Activated T-helper 9 cell treated with anti-CD3 and anti-CD28 coated beads, Interleukin-2, amount 50 U/mL, for 16 hours (primary cell): ENCODE results near the gene INSYN1.
"Not testable (repeated sequence)": the region's sequence is repeated elsewhere in the genome, so short reads cannot be mapped to it uniquely, and the experiment has no call there.

Experiments used
- DNase-seq: peaks from one replicate; pipeline ENCODE4 v3.0.0-alpha.2; 2020; ENCODE audit warnings: low read depth

The INSYN1 gene, protein sequence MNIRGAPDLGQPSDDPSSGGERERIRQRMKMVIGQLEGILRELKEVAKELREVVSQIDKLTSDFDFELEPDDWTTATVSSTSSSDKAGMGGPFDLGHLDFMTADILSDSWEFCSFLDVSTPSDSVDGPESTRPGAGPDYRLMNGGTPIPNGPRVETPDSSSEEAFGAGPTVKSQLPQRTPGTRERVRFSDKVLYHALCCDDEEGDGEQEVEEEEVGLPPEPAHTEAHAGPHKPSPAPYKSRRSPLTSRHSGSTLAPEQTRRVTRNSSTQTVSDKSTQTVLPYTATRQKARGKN

DNA sequence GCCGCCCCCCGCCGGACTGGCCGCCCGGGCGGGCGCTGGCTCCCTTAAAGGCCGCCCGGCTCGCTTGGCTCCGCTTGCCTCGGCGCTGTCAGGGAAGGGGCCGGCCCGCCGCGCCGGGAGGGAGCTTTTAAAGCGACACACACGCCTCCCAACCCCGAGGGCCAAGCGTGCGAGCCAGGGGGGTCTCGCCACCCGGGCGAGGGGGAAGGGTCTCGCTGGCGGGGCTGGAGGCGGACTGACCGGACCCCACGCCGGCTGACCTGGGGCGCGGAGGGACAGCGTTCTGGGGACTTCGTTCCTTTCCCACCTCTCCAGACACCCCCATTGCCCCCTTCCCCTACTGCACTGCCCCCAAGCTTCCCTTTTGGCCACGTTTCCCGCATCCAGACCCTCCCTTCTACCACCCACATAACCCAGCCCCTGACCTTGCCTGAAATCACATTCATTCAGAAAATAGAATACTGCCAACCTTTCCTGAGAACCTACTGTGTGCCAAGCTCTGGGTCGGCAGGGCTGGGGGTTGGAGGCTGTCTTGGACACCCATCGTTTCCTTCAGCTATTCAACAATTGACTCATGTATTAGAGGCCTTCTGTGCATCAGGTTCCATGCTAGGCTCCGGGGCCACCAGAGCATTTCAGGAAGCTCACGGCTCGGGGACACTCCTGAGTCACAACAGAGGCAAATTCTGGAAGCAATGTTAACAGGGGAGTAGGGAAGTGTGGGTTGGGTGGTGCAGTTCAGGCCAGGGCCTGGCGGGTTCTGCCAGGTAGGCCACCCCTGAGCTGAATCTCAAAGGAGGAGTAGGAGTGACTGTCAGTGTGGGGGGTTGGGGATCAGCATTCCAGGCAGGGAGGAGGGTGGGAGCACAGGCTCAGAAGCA is at the start of gene INSYN1:
Gene INSYN1 (minus strand): TSS at position 102 of the 881 bp plus-strand sequence. CDS start 2,221 bp downstream, outside the sequence.
- DNase-seq, result no peak

DNA sequence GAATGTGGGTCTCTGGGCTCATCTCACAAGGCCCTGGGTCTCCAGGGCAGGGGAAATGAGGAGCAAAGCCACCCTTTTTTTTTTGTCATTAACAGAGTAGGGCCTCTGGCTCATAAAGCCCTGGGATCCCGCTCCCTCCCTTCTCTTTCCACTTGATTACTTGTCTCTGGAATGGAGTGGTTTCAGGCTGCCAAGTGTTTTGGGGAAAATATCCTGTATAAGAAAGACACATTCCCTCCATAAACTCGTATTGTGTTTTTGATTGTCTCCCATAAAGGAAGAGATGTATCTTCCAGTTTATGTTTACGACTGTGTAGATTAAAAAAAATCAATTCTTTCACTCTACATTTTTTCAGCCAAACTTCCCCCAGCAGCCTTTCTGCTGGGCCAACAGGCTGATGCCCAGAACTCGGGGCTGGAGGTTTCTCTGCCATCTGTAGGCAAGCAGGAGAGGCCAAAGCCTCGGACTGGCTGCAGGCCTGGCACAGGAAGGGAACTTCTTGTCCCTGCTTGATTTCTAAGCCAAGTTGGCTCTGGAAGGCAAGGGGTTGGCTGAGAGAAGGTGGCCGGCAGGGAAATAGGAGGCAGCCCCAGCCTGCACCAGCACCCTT is 49.4 kb upstream of the INSYN1 start:
- no peak for DNase-seq

DNA sequence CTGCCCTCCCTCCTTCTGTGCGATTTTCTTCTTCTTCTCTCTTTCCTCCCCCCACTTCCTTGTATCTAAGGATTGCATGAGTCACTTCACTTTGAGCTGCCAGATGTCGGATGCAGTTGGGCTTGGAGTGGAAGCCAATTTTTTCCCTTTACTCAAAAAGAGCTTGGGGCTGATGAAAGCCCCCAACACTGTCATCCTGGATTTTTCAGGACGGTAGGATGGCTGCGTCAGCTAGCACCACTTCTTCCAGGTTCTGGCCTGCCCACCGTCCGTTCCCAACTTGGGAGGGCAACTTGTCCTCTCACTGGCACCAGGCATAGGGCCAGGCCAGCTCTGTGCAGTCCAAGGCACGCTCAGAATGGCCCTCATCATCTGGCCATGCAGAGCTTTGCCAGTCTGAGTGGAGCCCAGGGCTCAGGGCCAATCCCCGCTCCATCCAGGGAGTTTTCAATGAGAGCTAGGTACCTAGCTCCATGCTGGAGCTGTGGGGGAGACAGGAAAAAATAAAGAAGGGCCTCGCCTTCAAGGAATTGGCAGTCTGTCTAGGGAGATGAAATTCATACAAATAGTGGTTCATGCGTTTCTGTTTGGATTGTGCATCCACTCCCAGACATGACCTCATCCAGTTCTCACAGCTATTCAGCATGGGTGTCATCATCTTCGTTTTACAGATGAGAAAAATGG is 47.7 kb upstream of the INSYN1 start:
- DNase-seq, result no peak

DNA sequence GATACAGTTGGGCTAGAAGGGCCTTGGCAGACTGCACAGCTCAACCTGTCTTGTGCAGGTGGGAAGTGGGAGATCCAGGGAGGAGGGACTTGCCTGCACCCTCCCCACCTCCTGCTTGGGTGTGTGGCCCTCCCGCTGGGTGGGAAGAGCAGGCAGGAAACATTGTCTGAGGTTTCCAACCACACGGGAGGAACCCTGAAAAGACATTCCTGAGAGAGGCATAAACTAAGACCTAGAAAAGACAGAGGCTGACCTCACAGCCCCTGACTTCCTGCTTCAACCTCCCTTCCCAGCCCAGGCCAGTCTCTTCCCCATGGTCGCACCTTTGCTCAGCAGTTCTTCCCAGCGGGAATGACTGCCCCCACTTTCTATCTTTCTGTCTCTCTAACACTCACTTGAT is 46.3 kb upstream of the INSYN1 start:
- no peak for DNase-seq

DNA sequence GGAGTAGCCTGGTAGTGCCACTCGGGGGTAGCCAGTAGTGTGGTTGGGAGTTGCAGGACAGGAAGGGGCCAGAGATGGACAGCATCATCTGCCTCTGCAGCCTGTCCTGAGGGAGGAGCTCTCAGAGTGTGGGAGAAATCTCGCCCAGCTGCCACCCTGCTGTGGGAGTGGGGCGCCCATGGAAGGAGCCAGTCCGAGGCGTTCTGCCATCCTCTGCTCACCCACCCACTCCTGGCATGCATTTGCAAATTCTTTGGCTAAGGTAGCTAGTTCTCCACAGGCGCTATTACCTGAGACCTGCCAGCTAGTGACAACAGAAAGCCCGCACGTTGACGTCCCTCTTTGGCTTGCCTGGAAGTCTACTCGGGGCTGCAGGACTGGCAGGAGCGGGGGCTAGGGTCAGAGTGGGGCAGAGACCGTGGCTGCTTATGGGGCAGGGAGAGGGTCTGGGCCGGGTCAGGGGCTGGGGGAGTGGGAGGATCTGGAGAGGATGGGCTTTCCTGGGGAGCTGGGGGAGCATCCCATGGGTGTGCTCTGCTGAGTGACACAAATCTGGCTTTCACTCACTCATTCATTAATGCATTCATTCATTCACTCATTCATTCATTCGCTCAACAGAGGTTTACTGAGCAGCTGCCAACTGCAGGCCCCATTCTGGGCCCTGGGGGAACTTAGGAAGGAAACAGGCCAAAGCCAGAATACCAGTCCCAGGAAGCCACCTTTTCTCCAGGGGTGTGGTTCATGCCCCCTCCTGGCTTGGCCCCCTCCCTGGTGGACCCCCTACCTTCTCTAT is 44.4 kb upstream of the INSYN1 start:
- no peak for DNase-seq

DNA sequence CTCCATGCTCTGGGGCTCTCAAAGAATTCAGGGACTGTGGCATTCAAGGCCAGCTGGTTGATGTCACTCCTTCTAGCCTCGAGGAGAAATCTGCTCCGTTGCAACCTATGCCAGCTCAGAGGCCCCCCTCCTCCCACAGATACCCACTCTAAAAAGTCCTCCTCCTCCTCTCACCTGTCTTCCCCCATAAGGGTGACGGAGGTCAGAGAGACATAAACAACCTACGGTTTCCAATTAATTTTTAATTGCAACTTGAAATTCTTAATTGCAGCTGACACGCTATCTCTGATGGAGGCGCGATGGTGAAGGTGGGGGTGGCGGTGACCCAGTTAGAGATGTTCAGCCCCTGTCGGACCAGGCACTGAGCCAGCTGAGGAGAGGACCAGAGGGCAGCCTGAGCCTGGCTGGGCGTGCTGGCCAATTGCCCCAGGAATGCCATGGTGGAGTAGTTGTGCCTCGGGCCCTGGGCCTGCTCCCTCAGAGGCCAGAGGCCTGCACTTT is 43.2 kb upstream of the INSYN1 start:
- no peak for DNase-seq

DNA sequence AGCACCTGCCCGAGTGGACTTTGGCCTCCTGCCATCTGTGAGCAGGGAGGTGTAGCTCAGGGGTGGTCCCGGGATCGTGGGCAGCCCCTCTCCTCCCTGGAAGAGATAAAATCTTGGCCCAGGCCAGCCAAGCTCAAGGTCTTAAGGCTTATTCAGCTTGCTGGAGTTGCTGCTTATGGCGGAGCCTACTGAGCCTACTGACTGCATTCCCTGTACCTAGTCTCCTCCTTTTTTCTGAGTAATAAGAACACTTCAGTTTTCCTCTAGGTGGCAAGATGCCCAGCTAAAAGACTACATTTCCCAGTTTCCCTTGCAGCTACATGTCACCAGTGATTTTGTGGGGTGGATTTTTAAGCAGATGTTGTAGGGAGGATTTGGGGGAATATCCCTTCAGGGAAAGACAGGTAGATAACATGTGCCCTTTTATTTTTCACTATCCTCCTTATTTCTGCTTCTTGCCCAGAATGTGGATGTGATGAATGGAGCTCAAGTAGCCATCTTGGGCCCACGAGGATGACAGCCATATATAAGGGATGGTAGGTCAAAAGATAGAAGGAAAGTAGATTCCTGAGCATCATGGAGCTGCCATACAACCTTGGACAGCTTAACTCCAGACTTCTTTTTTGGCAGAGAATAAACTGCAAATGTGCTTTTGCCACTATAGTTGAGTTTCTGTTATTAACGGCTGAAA is 41.4 kb upstream of the INSYN1 start:
- DNase-seq, result no peak

DNA sequence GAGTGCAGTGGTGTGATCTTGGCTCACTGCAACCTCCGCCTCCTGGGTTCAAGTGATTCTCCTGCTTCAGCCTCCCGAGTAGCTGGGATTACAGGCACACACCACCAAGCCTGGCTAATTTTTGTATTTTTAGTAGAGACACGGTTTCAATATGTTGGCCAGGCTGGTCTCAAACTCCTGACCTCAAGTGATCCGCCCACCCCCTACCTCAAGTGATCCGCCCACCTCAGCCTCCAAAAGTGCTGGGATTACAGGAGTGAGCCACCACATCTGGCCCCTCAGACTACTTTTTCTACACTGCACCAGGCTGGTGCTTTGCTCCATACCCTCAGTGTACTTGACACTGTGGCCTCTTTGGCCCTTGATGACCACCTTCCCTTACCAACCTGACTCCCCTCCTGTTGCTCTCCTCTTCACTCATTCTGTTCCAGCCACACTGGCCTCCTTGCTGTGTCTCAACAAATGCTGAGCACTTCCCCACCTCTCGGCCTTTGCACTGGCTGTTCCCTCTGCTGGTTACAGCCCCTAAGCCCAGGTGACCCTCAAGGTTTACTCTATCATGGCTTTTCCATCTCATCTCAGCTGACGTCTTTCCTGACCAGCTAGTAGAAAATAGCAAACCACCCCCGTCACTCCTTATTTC is 39.9 kb upstream of the INSYN1 start:
- DNase-seq, result not testable (repeated sequence)

DNA sequence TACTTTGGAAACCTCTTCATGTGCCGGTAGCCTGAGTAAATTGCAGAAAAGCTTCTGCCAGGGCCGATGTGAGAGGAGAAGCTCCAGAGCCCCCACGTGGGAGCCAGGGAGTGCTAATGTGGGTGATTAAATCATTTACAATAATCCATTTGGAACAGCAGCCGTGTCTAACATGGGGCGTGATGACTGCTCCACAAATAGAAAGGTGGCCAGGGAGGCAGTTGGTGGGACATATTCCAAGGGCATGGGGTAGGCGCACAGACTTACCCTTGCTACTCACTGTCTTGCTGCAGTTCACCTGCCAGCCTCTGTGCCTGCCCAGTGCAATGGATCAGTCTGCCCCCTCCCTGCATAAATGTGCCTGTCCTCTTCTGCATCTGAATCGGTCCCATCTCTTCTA is 39.3 kb upstream of the INSYN1 start:
- DNase-seq, result no peak

DNA sequence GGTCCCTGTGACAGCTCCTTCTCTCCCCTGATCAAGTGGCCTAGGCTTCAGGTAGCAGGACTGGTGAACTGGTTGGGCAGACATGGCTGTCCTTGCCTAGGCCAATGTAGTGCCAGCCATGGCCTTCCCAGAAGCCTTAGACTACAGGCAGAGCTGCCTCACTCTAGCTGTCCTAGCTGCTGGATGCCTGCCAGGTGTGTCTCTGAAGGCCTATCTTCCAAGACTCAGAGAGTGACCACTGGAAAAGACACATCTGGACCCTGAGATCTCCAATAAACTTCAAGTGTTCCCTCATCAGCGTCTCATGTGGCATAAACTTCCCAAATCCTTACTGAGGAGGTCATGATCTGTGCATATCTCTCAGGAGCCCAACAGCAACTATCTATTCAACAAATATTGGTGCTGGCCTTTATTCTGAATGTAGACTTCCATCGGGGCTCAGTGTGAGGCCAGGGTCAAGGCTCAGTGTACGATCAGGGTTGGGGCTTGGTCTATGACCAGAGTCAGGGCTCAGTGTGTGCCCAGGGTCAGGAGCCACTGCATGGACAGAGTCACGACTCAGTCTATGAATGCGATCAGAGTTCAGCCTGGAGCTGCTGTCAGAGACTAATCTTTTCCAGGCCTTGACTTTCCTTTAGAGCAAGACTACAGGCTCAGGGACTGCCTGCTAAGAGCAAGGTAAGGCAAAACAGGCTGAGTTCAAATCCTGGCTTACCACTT is 36.5 kb upstream of the INSYN1 start:
- no peak for DNase-seq

DNA sequence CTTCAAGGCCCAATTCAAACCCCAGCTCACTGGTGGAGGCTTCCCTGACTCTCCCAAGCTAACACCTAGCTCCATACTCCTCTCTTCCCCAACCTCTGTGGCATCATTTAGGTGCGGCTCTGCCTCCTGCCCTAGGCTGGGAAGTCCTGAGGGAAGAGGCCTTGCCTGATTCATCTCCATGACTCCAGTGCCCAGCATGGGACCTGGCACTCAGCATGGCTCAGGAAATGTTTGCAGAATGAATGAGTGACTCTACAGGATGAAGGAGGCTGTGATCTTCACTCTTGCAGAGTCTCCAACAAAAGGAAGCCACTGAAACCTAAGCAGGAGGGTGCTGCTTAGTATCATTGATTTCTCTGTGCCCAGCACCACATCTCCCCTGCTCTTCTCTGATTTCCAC is 34.5 kb upstream of the INSYN1 start:
- no peak for DNase-seq

DNA sequence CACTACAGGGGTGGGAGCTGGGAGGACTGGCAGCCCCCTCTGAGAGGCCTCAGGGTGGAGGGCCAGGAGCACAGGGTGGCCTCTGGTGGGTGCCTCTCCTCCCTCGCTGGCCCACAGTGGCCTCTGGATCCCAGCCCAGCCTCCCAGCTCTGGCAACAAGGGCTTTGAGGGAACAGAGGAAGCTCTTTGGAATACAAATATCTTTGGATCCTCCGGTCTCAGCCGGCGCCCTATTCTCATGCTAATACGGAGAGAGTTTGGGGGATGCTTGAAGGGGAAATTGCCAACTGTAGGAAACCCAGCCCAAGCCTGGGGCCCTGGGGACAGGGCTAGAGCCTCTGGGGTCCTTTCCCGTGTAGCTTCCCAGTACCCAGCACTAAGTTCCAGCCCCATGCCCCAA is 33.4 kb upstream of the INSYN1 start:
- no peak for DNase-seq

DNA sequence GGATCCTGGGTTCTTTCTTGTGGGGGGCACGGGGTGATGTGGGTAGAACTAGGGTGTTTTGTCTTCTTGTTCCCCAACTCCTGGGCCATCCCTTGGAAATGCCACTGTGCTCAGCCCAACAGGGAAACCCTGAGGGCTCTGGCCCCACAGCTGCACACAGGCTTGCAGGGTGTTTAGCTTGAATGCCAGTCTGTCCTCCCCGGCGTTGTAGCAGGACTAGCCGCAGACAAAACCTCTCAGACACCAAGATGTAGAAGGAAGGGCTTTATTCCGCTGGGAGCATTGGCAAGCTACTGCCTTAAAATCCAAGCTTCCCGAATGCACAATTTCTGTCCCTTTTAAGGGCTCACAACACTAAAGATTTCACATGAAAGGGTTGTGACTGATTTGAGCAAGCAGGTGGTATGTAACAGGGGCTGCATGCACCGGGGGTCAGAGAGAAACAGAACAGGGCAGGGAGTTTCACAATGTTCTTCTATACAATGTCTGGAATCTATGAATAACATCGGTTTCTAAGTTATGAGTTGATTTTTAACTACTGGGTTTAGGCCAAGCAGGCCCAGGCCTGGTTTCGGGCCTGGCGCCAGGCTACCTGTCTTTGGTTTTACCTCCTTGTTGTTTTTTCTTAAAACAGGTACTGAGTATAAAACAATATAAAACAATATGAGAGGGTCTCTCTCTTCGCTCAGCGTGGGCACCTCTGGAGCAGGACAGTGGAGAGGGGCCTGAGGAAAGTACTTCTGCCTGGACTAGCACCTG is 32.3 kb upstream of the INSYN1 start:
- DNase-seq, result not testable (repeated sequence)

DNA sequence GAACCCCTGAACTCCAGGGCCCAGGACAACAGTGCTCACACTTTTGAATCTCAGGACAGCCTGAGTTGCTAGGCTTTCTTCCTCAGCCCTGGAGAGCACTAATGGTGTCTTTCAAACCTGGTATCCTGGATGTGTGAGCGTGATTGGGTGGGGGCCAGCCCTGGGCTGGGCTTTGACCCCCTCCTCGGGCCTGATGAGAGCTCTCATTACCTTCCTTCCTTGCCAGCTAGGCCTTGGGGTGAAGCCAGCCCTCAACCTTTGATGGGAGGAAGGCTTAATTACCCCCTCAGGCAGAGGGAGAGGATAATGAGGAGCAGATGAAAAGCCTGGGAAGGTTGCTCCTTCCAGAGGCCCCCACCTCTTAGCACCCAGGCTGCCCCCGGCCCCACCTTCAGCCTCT is 31.1 kb upstream of the INSYN1 start:
- no peak for DNase-seq

DNA sequence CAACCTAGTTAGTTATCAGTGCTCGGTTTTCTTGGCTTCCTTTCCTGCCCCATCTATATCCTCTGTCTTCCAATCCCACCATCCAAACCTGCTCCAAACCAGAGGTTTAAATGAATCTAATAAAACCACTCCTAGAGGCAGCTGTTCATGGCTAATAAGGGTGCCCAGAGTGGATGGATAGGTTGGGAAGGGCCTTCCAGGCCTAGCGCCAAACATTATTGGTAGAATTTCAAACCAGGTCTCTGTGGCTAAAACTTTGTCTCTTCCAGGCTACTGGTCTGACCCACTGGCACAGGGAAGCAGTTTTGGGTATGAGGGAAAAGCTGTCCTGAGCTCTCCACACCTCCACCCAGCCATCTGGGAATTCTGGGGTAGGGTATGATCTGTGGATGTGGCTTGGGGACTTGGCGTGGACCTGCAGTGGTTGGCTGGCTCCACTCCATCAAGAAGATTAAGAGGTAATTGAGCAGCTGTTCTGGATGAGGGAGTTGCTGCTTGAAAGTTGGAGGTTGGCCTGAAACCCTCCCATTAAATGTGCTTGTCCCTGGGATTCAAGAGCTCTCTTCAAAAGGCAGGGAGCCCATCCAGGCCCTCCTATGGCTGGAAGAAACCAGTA is 29.3 kb upstream of the INSYN1 start:
- no peak for DNase-seq

DNA sequence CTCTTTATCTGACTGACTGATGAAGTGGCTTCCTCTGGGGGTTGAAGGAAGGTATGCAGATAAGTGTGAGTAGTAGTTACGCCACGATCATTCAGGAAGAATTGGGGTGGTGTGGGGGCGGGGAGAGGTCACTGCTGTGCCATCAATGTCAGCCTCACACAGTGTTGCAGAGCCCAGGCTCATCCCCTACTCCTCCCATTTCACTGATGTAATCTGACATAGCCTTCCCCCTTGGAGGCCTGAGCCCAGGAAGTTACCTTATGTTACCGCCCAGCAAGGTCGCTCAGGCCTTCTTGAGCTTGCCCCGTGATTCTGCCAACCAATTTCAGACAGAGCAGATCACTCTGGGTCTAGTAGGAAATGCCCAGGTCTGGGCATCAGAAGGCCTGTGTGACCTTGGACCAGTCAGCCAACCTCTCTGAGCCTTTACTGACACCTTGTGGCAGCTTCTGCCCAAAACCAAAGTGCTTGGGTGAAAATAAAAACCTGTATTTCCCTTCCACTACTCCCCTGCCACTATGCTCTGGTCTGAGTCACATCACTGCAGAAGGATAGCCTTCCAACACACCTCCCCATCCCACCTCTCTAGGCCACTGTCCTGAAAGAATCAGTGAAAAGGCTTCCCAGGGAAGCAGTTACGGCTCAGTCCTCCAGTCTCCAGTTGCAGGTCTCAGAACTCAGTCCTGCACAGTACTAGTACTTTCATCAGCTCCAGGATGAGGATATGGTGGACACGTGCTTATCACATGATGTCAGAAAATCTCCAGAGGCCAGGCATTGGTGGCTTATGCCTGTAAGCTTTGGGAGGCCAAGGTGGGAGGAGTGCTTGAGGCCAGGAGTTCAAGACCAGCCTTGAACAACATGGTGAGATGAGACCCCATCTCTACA is 28.1 kb upstream of the INSYN1 start:
- DNase-seq, result no peak

DNA sequence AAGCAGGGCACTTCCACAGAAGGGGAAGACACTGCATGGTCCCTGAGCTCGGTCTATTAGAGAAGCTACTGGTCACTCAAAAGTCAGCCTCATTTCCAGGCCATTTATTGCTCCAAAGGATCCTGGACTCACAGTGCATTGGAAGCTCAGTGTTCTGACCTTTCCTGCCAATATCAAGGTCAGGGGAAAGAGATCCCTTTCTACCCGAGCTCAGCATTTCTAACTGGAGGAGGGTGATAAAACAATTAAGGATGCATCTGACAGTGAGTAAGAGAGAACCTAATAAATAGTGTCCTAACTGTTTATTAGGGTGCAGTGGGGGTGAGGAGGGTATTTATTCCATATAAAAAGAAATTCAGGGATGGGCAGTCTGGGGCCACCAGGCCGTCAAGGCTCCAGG is 26.8 kb upstream of the INSYN1 start:
- DNase-seq, result no peak
